Prostate gland (tissue), 2 donors: ENCODE results near the gene GULP1.

Source experiments
- POLR2AphosphoS5 ChIP-seq: sonication (generic); formaldehyde crosslinking; IDR thresholded peaks from one replicate; pipeline ENCODE4 v1.6.1; 2017; ENCODE audit warnings: antibody characterized with exemption
- TF ChIP-seq, protein P1 (sequence below), 4 experiments: fragments of 200-600 bp in 2 of 4; fragments of 450-650 bp in 2 of 4; sonication (generic) in 2 of 4; IDR thresholded peaks; 1 replicate in 3 of 4; 2 replicates in 1 of 4; pipeline ENCODE4 v1.5.1; 2016 to 2019; ENCODE audit warnings: antibody characterized with exemption in 4 of 4, mild to moderate bottlenecking in 2 of 4, moderate library complexity in 2 of 4

DNA sequence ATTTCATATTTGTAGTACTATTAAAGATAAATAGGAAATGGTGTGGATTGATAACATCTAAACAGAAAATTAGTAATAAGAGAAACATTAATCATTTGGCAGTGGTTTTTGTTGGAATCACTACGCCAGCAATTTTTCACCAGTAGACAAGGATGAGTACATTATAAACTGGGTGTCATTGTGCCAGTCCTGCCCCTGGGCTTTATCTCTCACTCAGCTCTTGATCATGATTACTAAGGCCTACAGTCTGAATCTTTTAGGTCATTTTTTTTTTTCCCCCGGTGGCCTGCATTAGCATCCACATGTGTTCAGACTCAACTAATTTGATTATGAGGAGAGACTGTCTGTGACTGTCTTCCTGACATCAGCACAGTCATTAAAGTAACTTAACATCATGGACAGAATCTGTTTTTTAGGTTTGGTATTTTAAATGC is 16.2 kb downstream of the GULP1 start:
- TF ChIP-seq, protein P1, sequence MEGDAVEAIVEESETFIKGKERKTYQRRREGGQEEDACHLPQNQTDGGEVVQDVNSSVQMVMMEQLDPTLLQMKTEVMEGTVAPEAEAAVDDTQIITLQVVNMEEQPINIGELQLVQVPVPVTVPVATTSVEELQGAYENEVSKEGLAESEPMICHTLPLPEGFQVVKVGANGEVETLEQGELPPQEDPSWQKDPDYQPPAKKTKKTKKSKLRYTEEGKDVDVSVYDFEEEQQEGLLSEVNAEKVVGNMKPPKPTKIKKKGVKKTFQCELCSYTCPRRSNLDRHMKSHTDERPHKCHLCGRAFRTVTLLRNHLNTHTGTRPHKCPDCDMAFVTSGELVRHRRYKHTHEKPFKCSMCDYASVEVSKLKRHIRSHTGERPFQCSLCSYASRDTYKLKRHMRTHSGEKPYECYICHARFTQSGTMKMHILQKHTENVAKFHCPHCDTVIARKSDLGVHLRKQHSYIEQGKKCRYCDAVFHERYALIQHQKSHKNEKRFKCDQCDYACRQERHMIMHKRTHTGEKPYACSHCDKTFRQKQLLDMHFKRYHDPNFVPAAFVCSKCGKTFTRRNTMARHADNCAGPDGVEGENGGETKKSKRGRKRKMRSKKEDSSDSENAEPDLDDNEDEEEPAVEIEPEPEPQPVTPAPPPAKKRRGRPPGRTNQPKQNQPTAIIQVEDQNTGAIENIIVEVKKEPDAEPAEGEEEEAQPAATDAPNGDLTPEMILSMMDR (IDR thresholded peaks at IDR 0.05) = no peak
- no peak for TF ChIP-seq POLR2AphosphoS5
